KG1 (cell line): ENCODE data around the gene C1orf87.

Source experiments
- DNase-seq: peaks from one replicate; lab custom pipeline; 2025; lab: John Stamatoyannopoulos, UW

The C1orf87 gene

DNA sequence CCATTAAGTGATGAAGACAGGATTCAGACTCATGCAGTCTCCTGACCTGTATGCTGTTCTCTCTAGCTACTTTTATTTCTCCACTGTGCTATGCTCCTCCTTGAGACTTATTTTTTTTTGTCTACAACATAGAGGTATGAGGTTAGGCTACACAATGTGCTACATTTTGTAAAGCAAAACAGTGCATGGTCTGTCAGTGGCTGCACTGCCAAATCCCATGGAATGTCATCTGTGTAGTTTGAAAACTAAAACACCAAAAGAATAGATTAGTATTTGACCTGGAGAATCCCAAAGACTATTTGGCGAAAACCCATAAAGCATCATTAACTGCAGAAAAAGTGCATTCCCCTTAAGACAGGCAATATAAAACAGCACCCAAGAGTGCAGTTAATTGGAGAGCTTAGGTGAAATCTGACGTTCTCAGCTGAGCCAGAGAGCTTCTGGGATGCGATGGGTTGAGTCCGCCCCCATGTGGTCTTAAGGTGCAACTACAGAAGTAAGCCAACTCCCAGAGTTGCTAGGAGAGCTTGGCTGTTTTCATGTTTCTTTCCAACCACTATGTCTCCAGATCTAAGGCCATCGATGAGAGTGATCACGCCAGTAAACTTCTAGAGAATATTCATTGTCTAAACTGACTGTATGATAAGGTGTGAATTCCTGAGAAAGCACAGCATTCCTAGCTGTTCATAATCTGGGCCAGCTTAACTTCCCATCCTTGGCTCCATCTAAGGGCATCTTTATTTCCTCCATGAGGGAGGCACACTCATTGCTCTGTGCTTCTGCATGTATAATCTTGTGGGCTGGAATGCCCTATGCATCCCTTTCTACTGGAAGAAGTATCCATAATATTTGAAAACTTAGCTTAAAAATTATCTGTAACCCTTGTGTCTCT, 126.3 kb downstream of the C1orf87 start:
- DNase-seq: peak; percentile 28

- no peak for DNase-seq
Measured at GRCh38 chr1:59945790-59946189, 127.8 kb downstream of the C1orf87 start.
